HFFc6 (cell line): ENCODE measurements around the gene KIRREL3. TPM values are rescaled to one million over a fixed set of nuclear protein-coding genes. Genes with fewer than 3 reads are reported as not detected.

Experiments
- DNase-seq: peaks from one replicate; pipeline ENCODE4 v3.0.0-alpha.2; 2018
- H3K27ac Mint-ChIP-seq: 2 replicates; pipeline ENCODE4 v1.8.0; 2020; ENCODE audit warnings: mild to moderate bottlenecking, mixed read lengths
- H3K27me3 Mint-ChIP-seq: 2 replicates; pipeline ENCODE4 v1.8.0; 2021; ENCODE audit warnings: mild to moderate bottlenecking, moderate library complexity, mixed read lengths; ENCODE audit not compliant: insufficient read depth
- H3K36me3 Mint-ChIP-seq: 2 replicates; pipeline ENCODE4 v1.8.0; 2021; ENCODE audit warnings: low read depth, mixed read lengths
- H3K4me1 Mint-ChIP-seq: 2 replicates; pipeline ENCODE4 v1.8.0; 2020; ENCODE audit warnings: low read depth, mixed read lengths
- H3K4me3 Mint-ChIP-seq: 2 replicates; pipeline ENCODE4 v1.8.0; 2020; ENCODE audit warnings: mild to moderate bottlenecking, moderate library complexity, mixed read lengths
- H3K9me3 Mint-ChIP-seq: 2 replicates; pipeline ENCODE4 v1.8.0; 2020; ENCODE audit warnings: mild to moderate bottlenecking, mixed read lengths
- CTCF ChIP-seq: fragments of 200-600 bp; sonication (generic); IDR thresholded peaks from 2 replicates; pipeline ENCODE4 v1.5.0; 2021; ENCODE audit warnings: antibody characterized with exemption, mild to moderate bottlenecking
- total RNA-seq, 6 experiments: library from RNA; stranded (reverse); fragmentation: NEBNext Ultra II Directional; extraction: Animal tissue kit (Norgen Biotek cat#: 25700); gene quantifications; 2 replicates in 1 of 6; 3 replicates in 5 of 6; pipeline ENCODE4 v1.2.3, GENCODE V29; 2021

The KIRREL3 gene
- total RNA-seq, 6 experiments from 2014 or later, result 22.2 to 38.2 (median 33.2) TPM

GRCh38 chr11:126534141-126534805, 466.3 kb downstream of the KIRREL3 start:
- Mint-ChIP-seq H3K27ac (no peak overlapping the region), H3K4me1 (peaks cover 9% of the 10 kb centered on the region), H3K9me3 (no peaks in the 10 kb centered on the region), H3K36me3 (peaks cover 9% of the 10 kb centered on the region; the same call in 1 of the 2 replicates), H3K27me3 (peaks cover 7% of the 10 kb centered on the region), H3K4me3 (no peak overlapping the region)
- no peak for TF ChIP-seq CTCF
- DNase-seq, result no peak

- Mint-ChIP-seq H3K27ac (no peak overlapping the region), H3K36me3 (peaks cover 6% of the 10 kb centered on the region; the same call in 1 of the 2 replicates), H3K27me3 (peaks cover 7% of the 10 kb centered on the region), H3K9me3 (no peaks in the 10 kb centered on the region), H3K4me3 (no peak overlapping the region), H3K4me1 (peaks cover 7% of the 10 kb centered on the region)
- TF ChIP-seq CTCF, result no peak
- no peak for DNase-seq
These were observed 467.0 kb downstream of the KIRREL3 start for GRCh38 chr11:126533560-126533959.

- Mint-ChIP-seq H3K4me1 (no peaks in the 10 kb centered on the region), H3K9me3 (no peaks in the 10 kb centered on the region), H3K4me3 (no peak overlapping the region), H3K27ac (no peak overlapping the region), H3K27me3 (peaks cover 7% of the 10 kb centered on the region), H3K36me3 (peaks cover 14% of the 10 kb centered on the region; the same call in 1 of the 2 replicates)
- no peak for TF ChIP-seq CTCF
- no peak for DNase-seq
These were observed 470.2 kb downstream of the KIRREL3 start for GRCh38 chr11:126530416-126530815.

- H3K27ac Mint-ChIP-seq, result no peak overlapping the region
- no peak overlapping the region for H3K4me3 Mint-ChIP-seq
- no peak for DNase-seq
- no peaks in the 10 kb centered on the region for H3K4me1 Mint-ChIP-seq
- TF ChIP-seq CTCF, result no peak
- peaks cover 13% of the 10 kb centered on the region for H3K27me3 Mint-ChIP-seq
- no peaks in the 10 kb centered on the region for H3K9me3 Mint-ChIP-seq
- peaks cover 14% of the 10 kb centered on the region; the same call in 1 of the 2 replicates for H3K36me3 Mint-ChIP-seq
These were observed 471.5 kb downstream of the KIRREL3 start for GRCh38 chr11:126529037-126529436.

GRCh38 chr11:126528075-126528474, 472.5 kb downstream of the KIRREL3 start:
- Mint-ChIP-seq H3K27ac (no peak overlapping the region), H3K27me3 (peaks cover 11% of the 10 kb centered on the region), H3K36me3 (peaks cover 9% of the 10 kb centered on the region; the same call in 1 of the 2 replicates), H3K4me1 (no peaks in the 10 kb centered on the region), H3K9me3 (no peaks in the 10 kb centered on the region), H3K4me3 (no peak overlapping the region)
- TF ChIP-seq CTCF, result no peak
- no peak for DNase-seq
